Measurements from ENCODE around the gene CCDC27. TPM values are rescaled to one million over a fixed set of nuclear protein-coding genes. Genes with fewer than 3 reads are reported as not detected.

Gene CCDC27
- total RNA-seq, 1 experiment from 2014 or later, result not detected

GRCh38 chr1:3711381-3711779, 40.9 kb upstream of the CCDC27 start:
- Histone ChIP-seq H2AFZ (ENCODE audit: low read depth, low read length, poor library complexity, severe bottlenecking) (no peak overlapping the region), H3K9ac (ENCODE audit: low read length) (no peak overlapping the region), H3K27ac (ENCODE audit: low read depth, low read length) (no peak overlapping the region), H3K9me3 (ENCODE audit: control insufficient read depth in 1 of 2, insufficient read depth in 1 of 2, low read depth in 1 of 2, low read length in 2 of 2) (no peaks in the 10 kb centered on the region), H3K4me2 (ENCODE audit: low read length) (no peak overlapping the region), H3K9me2 (ENCODE audit: insufficient read depth) (no peaks in the 10 kb centered on the region), H3K79me2 (ENCODE audit: insufficient read depth, low read length) (no peaks in the 10 kb centered on the region), H3K27me3 (ENCODE audit: insufficient read depth, low read length) (no peaks in the 10 kb centered on the region), H3K36me3 (ENCODE audit: control insufficient read depth in 1 of 2, insufficient read depth in 2 of 2, low read length in 2 of 2) (no peaks in the 10 kb centered on the region), H3K4me3 (replicated peaks in 1 of 2; ENCODE audit: low read depth in 1 of 2, low read length in 2 of 2) (no peak overlapping the region), H3K4me1 (ENCODE audit: control insufficient read depth in 1 of 2, insufficient read depth in 2 of 2, low read length in 2 of 2) (no peaks in the 10 kb centered on the region), H4K20me1 (ENCODE audit: insufficient read depth) (no peaks in the 10 kb centered on the region)
- intact Hi-C loops (cut with micrococcal nuclease), result no loop called here
- DNase-seq (ENCODE audit: low read depth, low spot score), result no peak
- RAD21 ChIA-PET (ENCODE audit: low non-redundant PET in 1 of 2, low total read pairs in 2 of 2, uncharacterized antibody in 2 of 2, unreplicated experiment in 2 of 2), result no interaction called here
- POLR2A ChIA-PET, result no interaction called here
- ATAC-seq, result no peak
- TF ChIP-seq POLR2AphosphoS5 (IDR thresholded peaks at IDR 0.05; ENCODE audit: low read depth, low read length), result no peak
- no peak for TF ChIP-seq FOSL1 (IDR thresholded peaks at IDR 0.05; ENCODE audit: low read depth)
- TF ChIP-seq ELF1 (IDR thresholded peaks at IDR 0.05; ENCODE audit: borderline replicate concordance, low read depth), result no peak
- TF ChIP-seq YY1 (IDR thresholded peaks at IDR 0.05; ENCODE audit: extremely low read depth, insufficient replicate concordance, low read depth, low read length), result no peak
- no TSS peak for BruUV-seq (replicated peaks)
- CTCF ChIA-PET, result no interaction called here

- ChIA-PET CTCF (interaction anchor here (0.9 kb wide), 1 partner anchor 13 kb away, joined by 3 read pairs; no protein-coding TSS in a partner anchor), RAD21 (ENCODE audit: low non-redundant PET in 1 of 2, low total read pairs in 2 of 2, uncharacterized antibody in 2 of 2, unreplicated experiment in 2 of 2) (no interaction called here), POLR2A (no interaction called here)
- intact Hi-C loops (cut with micrococcal nuclease), result no loop called here
- H3K4me2 ChIP-seq (ENCODE audit: low read length), result no peak overlapping the region
- no peak overlapping the region for H3K27ac ChIP-seq (ENCODE audit: low read depth, low read length)
- no peak overlapping the region for H3K4me3 ChIP-seq (replicated peaks in 1 of 2; ENCODE audit: low read depth in 1 of 2, low read length in 2 of 2)
- no TSS peak for BruUV-seq (replicated peaks)
- no peaks in the 10 kb centered on the region for H3K9me3 ChIP-seq (ENCODE audit: control insufficient read depth in 1 of 2, insufficient read depth in 1 of 2, low read depth in 1 of 2, low read length in 2 of 2)
- H3K9me2 ChIP-seq (ENCODE audit: insufficient read depth), result no peaks in the 10 kb centered on the region
- H3K79me2 ChIP-seq (ENCODE audit: insufficient read depth, low read length), result no peaks in the 10 kb centered on the region
- no peak for ATAC-seq
- H4K20me1 ChIP-seq (ENCODE audit: insufficient read depth), result no peaks in the 10 kb centered on the region
- no peak for DNase-seq (ENCODE audit: low read depth, low spot score)
- no peaks in the 10 kb centered on the region for H3K36me3 ChIP-seq (ENCODE audit: control insufficient read depth in 1 of 2, insufficient read depth in 2 of 2, low read length in 2 of 2)
- H2AFZ ChIP-seq (ENCODE audit: low read depth, low read length, poor library complexity, severe bottlenecking), result no peak overlapping the region
- H3K4me1 ChIP-seq (ENCODE audit: control insufficient read depth in 1 of 2, insufficient read depth in 2 of 2, low read length in 2 of 2), result no peaks in the 10 kb centered on the region
- no peaks in the 10 kb centered on the region for H3K27me3 ChIP-seq (ENCODE audit: insufficient read depth, low read length)
- no peak overlapping the region for H3K9ac ChIP-seq (ENCODE audit: low read length)
- no peak for TF ChIP-seq FOSL1 (IDR thresholded peaks at IDR 0.05; ENCODE audit: low read depth)
- TF ChIP-seq POLR2A (IDR thresholded peaks at IDR 0.05; ENCODE audit: borderline replicate concordance, extremely low read depth, insufficient read depth, insufficient read length), result no peak
- TF ChIP-seq CEBPB (IDR thresholded peaks at IDR 0.05; ENCODE audit: low read depth), result no peak
- TF ChIP-seq ATF3 (IDR thresholded peaks at IDR 0.05), result no peak
- TF ChIP-seq TCF7L2 (IDR thresholded peaks at IDR 0.05; ENCODE audit: borderline replicate concordance, extremely low read depth, insufficient read depth, insufficient read length), result no peak
- no peak for TF ChIP-seq RAD21 (IDR thresholded peaks at IDR 0.05; ENCODE audit: low read depth)
- no peak for TF ChIP-seq SIN3A (IDR thresholded peaks at IDR 0.05; ENCODE audit: low read depth)
- TF ChIP-seq, protein P1, sequence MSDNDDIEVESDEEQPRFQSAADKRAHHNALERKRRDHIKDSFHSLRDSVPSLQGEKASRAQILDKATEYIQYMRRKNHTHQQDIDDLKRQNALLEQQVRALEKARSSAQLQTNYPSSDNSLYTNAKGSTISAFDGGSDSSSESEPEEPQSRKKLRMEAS (IDR thresholded peaks at IDR 0.05), result no peak
- no peak for TF ChIP-seq CTCF (IDR thresholded peaks at IDR 0.05 in 2 of 3, conservative IDR thresholded peaks at IDR 0.05 in 1 of 3; ENCODE audit: borderline replicate concordance in 1 of 3, insufficient read depth in 1 of 3, low read depth in 2 of 3, low read length in 2 of 3)
- no peak for TF ChIP-seq SP1 (IDR thresholded peaks at IDR 0.05; ENCODE audit: low read depth)
- no peak for TF ChIP-seq YY1 (IDR thresholded peaks at IDR 0.05; ENCODE audit: extremely low read depth, insufficient replicate concordance, low read depth, low read length)
- no peak for TF ChIP-seq REST (IDR thresholded peaks at IDR 0.05; ENCODE audit: low read depth)
- no peak for TF ChIP-seq CBX3 (IDR thresholded peaks at IDR 0.05; ENCODE audit: low read depth)
Observed at GRCh38 chr1:3711780-3712451, 40.3 kb upstream of the CCDC27 start.

Measured in HCT116 (cell line).